IPS DF 4.7 (cell line): ENCODE data around the gene TAF4.
"Not testable (repeated sequence)": the region's sequence is repeated elsewhere in the genome, so short reads cannot be mapped to it uniquely, and the experiment has no call there.

Experiments used
- DNase-seq: peaks from one replicate; pipeline ENCODE4 v3.0.0-alpha.2; 2013; ENCODE audit warnings: low spot score; ENCODE audit errors: extremely low read depth

Gene TAF4

GRCh38 chr20:61949363-61949713 lies 116.3 kb downstream of the TAF4 start:
- no peak for DNase-seq

- no peak for DNase-seq
Observed at GRCh38 chr20:61948586-61949362, 116.9 kb downstream of the TAF4 start.

- not testable (repeated sequence) for DNase-seq
Observed at GRCh38 chr20:61948056-61948455, 117.6 kb downstream of the TAF4 start.

GRCh38 chr20:61945495-61945894 lies 120.2 kb downstream of the TAF4 start:
- not testable (repeated sequence) for DNase-seq

GRCh38 chr20:61944967-61945366 lies 120.7 kb downstream of the TAF4 start:
- not testable (repeated sequence) for DNase-seq

- no peak for DNase-seq
Observed at GRCh38 chr20:61942526-61942925, 123.2 kb downstream of the TAF4 start.

- DNase-seq, result no peak
Observed at GRCh38 chr20:61941721-61942405, 123.8 kb downstream of the TAF4 start.

- no peak for DNase-seq
Observed at GRCh38 chr20:61940976-61941720, 124.5 kb downstream of the TAF4 start.

GRCh38 chr20:61940491-61940890 lies 125.2 kb downstream of the TAF4 start:
- DNase-seq, result no peak

GRCh38 chr20:61939691-61940360 lies 125.9 kb downstream of the TAF4 start:
- DNase-seq, result no peak

- DNase-seq, result no peak
Observed at GRCh38 chr20:61938839-61939690, 126.6 kb downstream of the TAF4 start.

GRCh38 chr20:61937963-61938838 lies 127.5 kb downstream of the TAF4 start:
- DNase-seq, result no peak

- DNase-seq, result no peak
Observed at GRCh38 chr20:61937146-61937962, 128.3 kb downstream of the TAF4 start.

- no peak for DNase-seq
Observed at GRCh38 chr20:61936701-61937131, 129.0 kb downstream of the TAF4 start.

GRCh38 chr20:61935926-61936700 lies 129.6 kb downstream of the TAF4 start:
- no peak for DNase-seq

- no peak for DNase-seq
Observed at GRCh38 chr20:61934716-61935530, 130.8 kb downstream of the TAF4 start.
